Spleen (tissue), 11 donors: ENCODE results near the gene TBKBP1. TPM values are rescaled to one million over a fixed set of nuclear protein-coding genes. Genes with fewer than 3 reads are reported as not detected.

Source experiments
- DNase-seq: peaks from one replicate; pipeline ENCODE4 v3.0.0-alpha.2; 2020
- H3K27ac ChIP-seq, 8 donors: fragments of 200-600 bp; sonication (generic) in 7 of 8; 1 replicate in 4 of 8; 2 replicates in 4 of 8; pipeline versions ENCODE4 v1.5.0 to v1.8.0; 2016 to 2021; ENCODE audit warnings: inconsistent platforms in 4 of 8, mild to moderate bottlenecking in 4 of 8, moderate library complexity in 1 of 8
- H3K27me3 ChIP-seq, 7 donors: fragments of 200-600 bp; sonication (generic) in 6 of 7; replicated peaks in 1 of 7; 1 replicate in 4 of 7; 2 replicates in 3 of 7; pipeline versions ENCODE4 v1.5.0 to v1.8.0; 2016 to 2021; ENCODE audit warnings: inconsistent platforms in 3 of 7, mild to moderate bottlenecking in 1 of 7
- H3K36me3 ChIP-seq, 6 donors: fragments of 200-600 bp; sonication (generic) in 5 of 6; 1 replicate in 4 of 6; 2 replicates in 2 of 6; pipeline versions ENCODE4 v1.5.0 to v1.8.0; 2016 to 2021; ENCODE audit warnings: inconsistent platforms in 2 of 6
- H3K4me1 ChIP-seq, 6 donors: fragments of 200-600 bp; sonication (generic) in 5 of 6; 1 replicate in 3 of 6; 2 replicates in 3 of 6; pipeline versions ENCODE4 v1.5.0 to v1.8.0; 2016 to 2021; ENCODE audit warnings: inconsistent platforms in 3 of 6
- H3K4me3 ChIP-seq, 8 donors: fragments of 200-600 bp; sonication (generic) in 7 of 8; 1 replicate in 4 of 8; 2 replicates in 4 of 8; pipeline versions ENCODE4 v1.5.0 to v1.8.0; 2016 to 2021; ENCODE audit warnings: inconsistent platforms in 4 of 8, mild to moderate bottlenecking in 4 of 8, moderate library complexity in 2 of 8
- H3K9me3 ChIP-seq, 8 donors: fragments of 200-600 bp; sonication (generic) in 7 of 8; 1 replicate in 4 of 8; 2 replicates in 4 of 8; pipeline versions ENCODE4 v1.5.0 to v1.8.0; 2016 to 2021; ENCODE audit warnings: inconsistent platforms in 4 of 8
- CTCF ChIP-seq, 11 experiments: fragments of 200-600 bp in 7 of 11; fragments of 450-650 bp in 4 of 11; sonication (generic) in 4 of 11; IDR thresholded peaks in 8 of 11; conservative IDR thresholded peaks in 3 of 11; 1 replicate in 7 of 11; 2 replicates in 4 of 11; pipeline versions ENCODE4 v1.4.0 to v1.8.0; 2016 to 2021; ENCODE audit warnings: antibody characterized with exemption in 11 of 11, inconsistent platforms in 4 of 11, mild to moderate bottlenecking in 1 of 11
- POLR2A ChIP-seq, 3 donors: fragments of 450-650 bp; IDR thresholded peaks; one replicate each; pipeline ENCODE4 v1.5.1; 2017; ENCODE audit warnings: antibody characterized with exemption in 3 of 3, mild to moderate bottlenecking in 1 of 3
- POLR2AphosphoS5 ChIP-seq, 3 donors: sonication (generic); formaldehyde crosslinking; IDR thresholded peaks; one replicate each; pipeline ENCODE4 v1.5.1; 2017; ENCODE audit warnings: antibody characterized with exemption in 3 of 3
- WGBS, 5 donors: extraction: QIAGEN DNeasy Blood & Tissue Kit in 3 of 5; methylation state at CpG; one replicate each; pipeline versions ENCODE4 v1.1.5 to v1.1.7; 2013 to 2018; 5-methylcytosine and 5-hydroxymethylcytosine counted together
- intact Hi-C: fragments of 100-400 bp; cut with DNase I; formaldehyde crosslinking; loops from one replicate; pipeline ENCODE4 v1.15.0; 2023; ENCODE audit warnings: low total_unique reads
- polyA plus RNA-seq, 3 donors: library from polyadenylated mRNA; stranded (reverse); fragments of 200-250 nt; gene quantifications; one replicate each; pipeline ENCODE4 v1.2.1, GENCODE V29; 2013
- total RNA-seq, 7 donors: library from RNA; depleted of rRNA in 3 of 7; stranded (reverse); fragments of >200 nt in 3 of 7; fragmentation: NEBNext Ultra II Directional in 4 of 7; extraction: Animal tissue kit (Norgen Biotek cat#: 25700) in 4 of 7; gene quantifications; one replicate each; pipeline versions ENCODE4 v1.1.0 to v1.2.1, GENCODE V29; 2016 to 2021
- donor health status: healthy with polysubstance abuse.
- donor health status: DM: no; HTN: no; CAD: no; lungs with moderate emphysema.
- donor health status: DM: no; HTN: no; CAD: no.
- donor health status: Bipolar disorder and iron deficiency.
- donor health status: healthy.
- donor health status: DM: no; HTN: no; CAD: no.
- donor health status: DM: yes; HTN: yes; CAD: no.

The TBKBP1 gene
- total and polyA plus RNA-seq, 10 donors: 3.8 to 28.0 (median 16.9) TPM

- Histone ChIP-seq H3K27me3 (peaks cover 0 to 68% (median 15%) of the 10 kb centered on the region in 7 donors), H3K9me3 (no peaks in the 10 kb centered on the region), H3K27ac (peak overlapping the region in 2 of 8 donors; percentile 3 to 40), H3K4me3 (no peak overlapping the region), H3K36me3 (no peaks in the 10 kb centered on the region), H3K4me1 (peaks cover 0 to 46% (median 16%) of the 10 kb centered on the region in 6 donors)
- no peak for TF ChIP-seq POLR2A (IDR thresholded peaks at IDR 0.05)
- no peak for TF ChIP-seq POLR2AphosphoS5 (IDR thresholded peaks at IDR 0.05)
- no peak for TF ChIP-seq CTCF (IDR thresholded peaks at IDR 0.05 in 8 of 11, conservative IDR thresholded peaks at IDR 0.05 in 3 of 11)
- WGBS, 5 donors: 87 to 92% (median 89%) methylated on average over 4 of the region's 4 CpGs
- intact Hi-C loops: no loop called here
- peak; percentile 33 for DNase-seq
Observed at GRCh38 chr17:47728214-47728877, 34.4 kb downstream of the TBKBP1 start.

DNA sequence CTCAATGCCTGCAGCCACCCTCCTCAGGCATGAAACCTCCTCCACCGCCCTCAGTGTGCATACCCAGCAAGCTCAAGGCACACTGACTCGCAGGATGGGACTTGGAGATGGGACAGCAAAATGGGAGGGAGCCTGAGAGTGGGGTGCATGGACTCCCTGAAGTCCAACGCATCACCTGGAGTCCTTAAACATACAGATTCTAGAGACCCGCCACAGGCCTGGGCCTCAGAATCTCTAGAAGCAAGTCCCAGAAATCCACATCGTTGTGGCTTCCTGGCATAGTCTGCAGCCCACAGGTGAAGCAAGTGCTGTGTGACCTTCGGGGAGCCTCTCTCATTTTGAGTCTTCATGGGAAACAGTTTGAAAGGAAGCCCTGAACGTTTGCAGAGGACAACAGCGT, 35.5 kb downstream of the TBKBP1 start:
- peaks cover 0 to 55% (median 24%) of the 10 kb centered on the region in 6 donors for H3K4me1 ChIP-seq
- H3K27ac ChIP-seq: peak overlapping the region in 2 of 8 donors; percentile 18 to 40
- intact Hi-C loops: no loop called here
- no peak overlapping the region for H3K4me3 ChIP-seq
- DNase-seq: peak; percentile 47
- H3K36me3 ChIP-seq: no peaks in the 10 kb centered on the region
- H3K9me3 ChIP-seq: no peaks in the 10 kb centered on the region
- TF ChIP-seq CTCF (IDR thresholded peaks at IDR 0.05 in 8 of 11, conservative IDR thresholded peaks at IDR 0.05 in 3 of 11): no peak
- no peak for TF ChIP-seq POLR2A (IDR thresholded peaks at IDR 0.05)
- no peak for TF ChIP-seq POLR2AphosphoS5 (IDR thresholded peaks at IDR 0.05)
- 72 to 73% (median 72%) methylated on average over 8 of the region's 8 CpGs for WGBS, 5 donors
- peaks cover 0 to 66% (median 23%) of the 10 kb centered on the region in 7 donors for H3K27me3 ChIP-seq

DNA sequence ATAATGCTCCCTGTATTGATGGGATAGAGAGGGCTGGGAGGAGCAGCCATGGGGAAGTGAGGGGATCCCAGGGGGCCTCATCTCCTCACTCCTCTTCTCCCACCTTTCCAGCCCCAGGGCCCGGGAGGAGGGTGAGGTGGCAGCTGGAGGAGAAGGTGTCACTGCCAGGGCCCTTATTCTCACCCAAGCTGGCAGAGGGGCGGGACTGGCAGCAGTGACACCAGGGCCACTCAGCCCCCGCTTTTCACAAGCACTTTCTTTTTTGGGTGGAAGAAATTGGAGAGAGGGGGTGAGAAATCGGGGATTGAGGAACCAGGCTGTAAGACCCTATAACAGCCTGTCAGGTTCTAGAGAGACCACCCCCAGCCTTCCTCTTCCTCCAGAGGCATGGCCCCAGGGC, 36.7 kb downstream of the TBKBP1 start:
- peak; percentile 68 for DNase-seq

More for the DNA sequence above, 36.7 kb downstream of the TBKBP1 start:
- Histone ChIP-seq H3K4me3 (no peak overlapping the region), H3K27me3 (peaks cover 0 to 62% (median 21%) of the 10 kb centered on the region in 7 donors), H3K9me3 (no peaks in the 10 kb centered on the region), H3K27ac (peak overlapping the region in 4 of 8 donors; percentile 36 to 91 (median 88)), H3K36me3 (no peaks in the 10 kb centered on the region), H3K4me1 (peaks cover 0 to 60% (median 27%) of the 10 kb centered on the region in 6 donors)
- intact Hi-C loops: no loop called here
- WGBS, 5 donors: 76 to 93% (median 83%) methylated on average over 4 of the region's 4 CpGs
- TF ChIP-seq POLR2A (IDR thresholded peaks at IDR 0.05) (no peak), POLR2AphosphoS5 (IDR thresholded peaks at IDR 0.05) (no peak), CTCF (IDR thresholded peaks at IDR 0.05 in 8 of 11, conservative IDR thresholded peaks at IDR 0.05 in 3 of 11) (no peak)
